AG10803 (cell line): ENCODE results near the gene NUDCD2.
"Not testable (repeated sequence)": the region's sequence is repeated elsewhere in the genome, so short reads cannot be mapped to it uniquely, and the experiment has no call there.

Experiments used
- DNase-seq: peaks from one replicate; pipeline ENCODE4 v3.0.0; 2010; ENCODE audit warnings: low read depth
- H3K4me3 ChIP-seq: 2 replicates; pipeline ENCODE4 v1.5.1; 2011; ENCODE audit warnings: mild to moderate bottlenecking, low read length, control low read depth
- TF ChIP-seq, protein P1 (sequence below): conservative IDR thresholded peaks from 2 replicates; pipeline ENCODE4 v1.5.1; 2011; ENCODE audit warnings: mild to moderate bottlenecking, low read length, control low read depth, inconsistent platforms

NUDCD2 gene

DNA sequence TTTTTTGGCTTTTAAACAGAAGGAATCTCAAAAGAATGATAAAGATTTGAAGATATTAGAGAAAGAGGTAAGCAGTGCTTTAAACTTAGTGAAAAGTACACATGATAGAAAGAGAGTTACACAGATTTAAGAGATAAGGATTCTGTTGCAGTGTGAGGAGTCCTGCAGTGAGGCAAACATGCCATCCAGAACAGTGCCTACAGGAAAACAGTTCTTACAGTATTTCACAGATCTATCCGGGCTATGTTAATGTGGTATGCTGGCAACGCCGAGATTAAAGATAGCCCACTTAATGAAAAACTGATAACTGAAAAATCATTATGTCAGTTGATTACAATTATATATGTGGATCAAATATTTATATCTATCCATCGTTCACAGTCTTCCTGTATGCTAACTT lies 7.8 kb upstream of the NUDCD2 start:
- H3K4me3 ChIP-seq, result no peak overlapping the region
- TF ChIP-seq, protein P1, sequence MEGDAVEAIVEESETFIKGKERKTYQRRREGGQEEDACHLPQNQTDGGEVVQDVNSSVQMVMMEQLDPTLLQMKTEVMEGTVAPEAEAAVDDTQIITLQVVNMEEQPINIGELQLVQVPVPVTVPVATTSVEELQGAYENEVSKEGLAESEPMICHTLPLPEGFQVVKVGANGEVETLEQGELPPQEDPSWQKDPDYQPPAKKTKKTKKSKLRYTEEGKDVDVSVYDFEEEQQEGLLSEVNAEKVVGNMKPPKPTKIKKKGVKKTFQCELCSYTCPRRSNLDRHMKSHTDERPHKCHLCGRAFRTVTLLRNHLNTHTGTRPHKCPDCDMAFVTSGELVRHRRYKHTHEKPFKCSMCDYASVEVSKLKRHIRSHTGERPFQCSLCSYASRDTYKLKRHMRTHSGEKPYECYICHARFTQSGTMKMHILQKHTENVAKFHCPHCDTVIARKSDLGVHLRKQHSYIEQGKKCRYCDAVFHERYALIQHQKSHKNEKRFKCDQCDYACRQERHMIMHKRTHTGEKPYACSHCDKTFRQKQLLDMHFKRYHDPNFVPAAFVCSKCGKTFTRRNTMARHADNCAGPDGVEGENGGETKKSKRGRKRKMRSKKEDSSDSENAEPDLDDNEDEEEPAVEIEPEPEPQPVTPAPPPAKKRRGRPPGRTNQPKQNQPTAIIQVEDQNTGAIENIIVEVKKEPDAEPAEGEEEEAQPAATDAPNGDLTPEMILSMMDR, result no peak
- DNase-seq, result no peak

DNA sequence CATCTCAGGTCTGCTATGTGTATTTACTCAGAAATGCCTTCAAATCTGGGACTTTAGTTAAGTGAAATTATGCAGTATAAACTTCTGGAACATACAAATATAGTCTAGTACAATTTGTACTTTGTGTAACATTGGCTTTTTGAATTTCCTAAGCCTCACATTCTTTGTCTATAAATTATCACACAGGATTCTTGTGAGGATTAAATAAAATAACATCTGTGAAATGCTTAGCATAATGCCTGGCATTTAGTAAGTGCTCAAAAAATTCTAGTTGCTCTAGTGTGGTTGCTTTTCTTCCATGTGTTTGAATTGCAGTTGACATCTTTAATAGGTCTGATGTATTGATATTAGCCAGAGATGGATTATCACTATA lies 3.1 kb upstream of the NUDCD2 start:
- peak; percentile 29 for DNase-seq
- H3K4me3 ChIP-seq, result no peak overlapping the region

DNA sequence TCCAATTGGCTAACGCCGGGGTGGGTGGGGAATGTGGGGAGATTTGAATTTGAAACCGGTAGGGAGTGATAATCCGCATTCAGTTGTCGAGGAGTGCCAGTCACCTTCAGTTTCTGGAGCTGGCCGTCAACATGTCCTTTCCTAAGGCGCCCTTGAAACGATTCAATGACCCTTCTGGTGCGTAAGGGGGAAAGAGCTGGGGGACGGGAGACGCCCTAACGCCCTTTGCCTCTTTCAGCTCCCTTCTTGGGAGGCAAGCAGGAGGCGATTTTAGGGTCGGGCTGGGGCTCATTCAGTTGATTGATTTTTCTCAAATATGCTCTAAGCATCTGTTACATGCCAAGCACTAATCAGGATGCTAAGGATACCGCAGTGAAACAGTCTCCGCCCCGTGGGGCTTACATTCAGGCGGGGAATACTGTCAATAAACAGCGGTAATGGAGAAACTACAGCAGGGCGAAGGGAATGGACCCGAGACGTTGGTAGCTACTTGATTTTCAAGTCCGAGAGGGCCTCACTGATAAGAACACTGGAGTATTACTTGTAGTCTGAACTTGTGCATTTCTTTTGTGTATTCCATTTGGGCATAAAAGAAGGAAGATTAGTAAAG lies 765 bp upstream of the NUDCD2 start, which contains the start of gene HMMR:
TSS of gene HMMR (plus strand) at position 71 of the 610 bp plus-strand sequence. CDS start at position 132, 61 bp downstream.
- TF ChIP-seq, protein P1, result no peak
- DNase-seq, result no peak
- H3K4me3 ChIP-seq, result peak within 1 kb of the TSS; percentile 90

More for the DNA sequence above, 3.1 kb upstream of the NUDCD2 start:
- TF ChIP-seq, protein P1, result no peak

- DNase-seq, result no peak
- TF ChIP-seq, protein P1, result no peak
- H3K4me3 ChIP-seq, result peak overlapping the region; percentile 90
These were observed 462 bp downstream of the NUDCD2 start for GRCh38 chr5:163459462-163459818.

GRCh38 chr5:163458778-163459385 lies 1.0 kb downstream of the NUDCD2 start:
- TF ChIP-seq, protein P1, result no peak
- DNase-seq, result no peak
- peak overlapping the region; percentile 90 for H3K4me3 ChIP-seq

DNA sequence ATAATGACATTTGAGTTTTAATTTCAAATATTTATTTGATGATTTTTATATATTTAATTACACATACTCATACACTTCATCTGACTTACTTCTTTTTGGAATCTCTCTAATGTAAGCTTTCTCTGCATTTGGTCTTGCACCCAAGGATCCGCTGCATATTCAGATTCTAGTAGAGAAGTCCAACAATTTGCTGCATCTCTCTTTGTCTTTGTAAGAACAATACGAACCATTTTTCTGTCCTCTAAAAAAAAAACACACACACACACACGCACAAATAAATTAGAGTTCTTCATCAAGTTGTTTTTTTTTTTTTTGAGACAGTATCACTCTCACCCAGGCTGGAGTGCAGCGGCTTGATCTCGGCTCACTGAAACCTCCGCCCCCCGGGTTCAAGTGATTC lies 3.1 kb downstream of the NUDCD2 start:
- TF ChIP-seq, protein P1, result no peak
- no peak overlapping the region for H3K4me3 ChIP-seq
- DNase-seq, result no peak

GRCh38 chr5:163456029-163456589 lies 3.8 kb downstream of the NUDCD2 start:
- TF ChIP-seq, protein P1, result no peak
- DNase-seq, result no peak
- H3K4me3 ChIP-seq, result no peak overlapping the region

DNA sequence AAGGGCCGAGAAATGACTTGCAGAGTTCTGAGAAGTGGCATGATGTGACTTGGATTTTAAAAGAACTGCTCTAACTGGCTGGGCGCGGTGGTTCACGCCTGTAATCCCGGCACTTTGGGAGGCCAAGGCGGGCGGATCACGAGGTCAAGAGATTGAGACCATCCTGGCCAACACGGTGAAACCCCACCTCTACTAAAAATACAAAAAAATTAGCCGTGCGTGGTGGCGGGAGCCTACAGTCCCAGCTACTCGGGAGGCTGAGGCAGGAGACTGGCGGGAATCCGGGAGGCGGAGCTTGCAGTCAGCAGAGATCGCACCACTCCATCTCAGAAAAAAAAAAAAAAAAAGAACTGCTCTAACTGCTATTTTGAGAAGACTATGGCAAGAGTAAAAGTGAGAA lies 4.5 kb downstream of the NUDCD2 start:
- DNase-seq, result not testable (repeated sequence)

More for the DNA sequence above, 4.5 kb downstream of the NUDCD2 start:
- H3K4me3 ChIP-seq, result not testable (repeated sequence)
